ENCODE data around the gene WASF2.

DNA sequence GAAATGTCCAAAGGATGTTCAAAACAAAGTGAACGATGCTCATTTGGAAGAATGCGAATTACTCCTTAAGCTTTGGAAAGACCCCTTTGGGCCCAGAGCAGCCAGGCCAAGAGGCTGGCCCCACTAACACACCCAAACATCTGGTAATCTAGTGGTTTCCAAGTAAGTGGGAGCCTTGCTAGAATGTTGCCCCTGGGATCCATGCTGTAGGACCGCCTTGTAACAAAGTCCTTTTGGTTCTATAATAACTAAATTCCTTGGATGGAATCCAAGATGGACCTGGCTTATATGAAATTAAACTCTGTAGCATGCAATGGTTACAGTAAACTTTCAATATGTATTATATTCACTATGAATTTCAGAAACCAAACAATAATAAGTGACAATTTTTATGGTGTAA is 72.3 kb downstream of the WASF2 start:
- TF ChIP-seq YY1 (IDR thresholded peaks at IDR 0.05; ENCODE audit: low read depth) (no peak), EP300 (IDR thresholded peaks at IDR 0.05; ENCODE audit: borderline replicate concordance) (no peak)

Data from Ishikawa (cell line).